ENCODE measurements around the gene TTC3.

- TF ChIP-seq SP1 (IDR thresholded peaks at IDR 0.05) (no peak), CTBP1 (IDR thresholded peaks at IDR 0.05; ENCODE audit: borderline replicate concordance) (no peak), ZNF384 (IDR thresholded peaks at IDR 0.05) (no peak), SUZ12 (IDR thresholded peaks at IDR 0.05) (no peak), BHLHE40 (IDR thresholded peaks at IDR 0.05; ENCODE audit: borderline replicate concordance) (no peak), ELF4 (IDR thresholded peaks at IDR 0.05) (no peak), LEF1 (IDR thresholded peaks at IDR 0.05; ENCODE audit: borderline replicate concordance) (no peak), FOXA1 (IDR thresholded peaks at IDR 0.05) (no peak), FOXM1 (IDR thresholded peaks at IDR 0.05; ENCODE audit: borderline replicate concordance) (no peak), ARNT (IDR thresholded peaks at IDR 0.05) (no peak), TARDBP (IDR thresholded peaks at IDR 0.05) (no peak), L3MBTL2 (conservative IDR thresholded peaks at IDR 0.05) (no peak), HDGF (IDR thresholded peaks at IDR 0.05; ENCODE audit: borderline replicate concordance) (no peak)
Measured at GRCh38 chr21:37232274-37233018, 159.4 kb downstream of the TTC3 start.
